ENCODE results near the gene P2RY6. TPM values are rescaled to one million over a fixed set of nuclear protein-coding genes. Genes with fewer than 3 reads are reported as not detected.

P2RY6 gene
- polyA plus RNA-seq, 2 of the 4 experiments (the other 2 are of a cell fraction): 6.8 to 8.8 TPM

- Histone ChIP-seq H3K9me3 (no peaks in the 10 kb centered on the region), H3K4me3 (no peak overlapping the region), H3K4me2 (no peak overlapping the region), H3K27ac (no peak overlapping the region), H3K4me1 (peaks cover 13% of the 10 kb centered on the region; the same call in 2 of the 3 replicates)
- ChIA-PET CTCF (interaction anchor here (0.6 to 6.5 kb wide), 26 partner anchors 9 to 552 kb away, joined by 3 to 56 read pairs (median 4); partner anchors contain the start of gene P2RY2), POLR2A (no interaction called here)
- FAIRE-seq: no peak
- DNase-seq (ENCODE audit: low read depth in 1 of 2, low spot score in 1 of 2): no peak
- peak in 1 of 2 experiments; percentile 28; a peak in 3 of 6 replicates for ATAC-seq
- WGBS (ENCODE audit: missing lambda C conversion rate): 78% methylated on average over 4 of the region's 4 CpGs
- TF ChIP-seq HOXB5 (CRISPR knock-in tag; IDR thresholded peaks at IDR 0.05): no peak
Observed at GRCh38 chr11:73236205-73236765, 35.9 kb upstream of the P2RY6 start.

GRCh38 chr11:73236854-73237253, 35.3 kb upstream of the P2RY6 start:
- Histone ChIP-seq H3K4me1 (peaks cover 13% of the 10 kb centered on the region; the same call in 2 of the 3 replicates), H3K9me3 (no peaks in the 10 kb centered on the region), H3K4me3 (no peak overlapping the region), H3K27ac (no peak overlapping the region), H3K4me2 (no peak overlapping the region)
- POLR2A ChIA-PET: no interaction called here
- CTCF ChIA-PET: interaction anchor here (0.5 to 6.5 kb wide), 26 partner anchors 8 to 755 kb away, joined by 3 to 56 read pairs (median 4); no protein-coding TSS in a partner anchor
- 57% methylated on average over 6 of the region's 6 CpGs for WGBS (ENCODE audit: missing lambda C conversion rate)
- FAIRE-seq: no peak
- no peak for TF ChIP-seq ZSCAN20 (CRISPR knock-in tag; IDR thresholded peaks at IDR 0.05)
- TF ChIP-seq CTCF (IDR thresholded peaks at IDR 0.05): peak; percentile 52
- no peak for TF ChIP-seq JUNB (IDR thresholded peaks at IDR 0.05)
- TF ChIP-seq SMC3 (IDR thresholded peaks at IDR 0.05): peak; percentile 41; the same call in 2 of the 3 replicates
- no peak for TF ChIP-seq HES2 (IDR thresholded peaks at IDR 0.05)
- TF ChIP-seq ELK1 (IDR thresholded peaks at IDR 0.05; ENCODE audit: low read depth, low read length): no peak
- no peak for TF ChIP-seq ATOH8 (CRISPR knock-in tag; IDR thresholded peaks at IDR 0.05; ENCODE audit: low read depth)
- TF ChIP-seq E2F6 (IDR thresholded peaks at IDR 0.05; ENCODE audit: borderline replicate concordance, low read depth): no peak
- no peak for TF ChIP-seq JUN (IDR thresholded peaks at IDR 0.05)
- TF ChIP-seq RAD21 (conservative IDR thresholded peaks at IDR 0.05 in 1 of 2, IDR thresholded peaks at IDR 0.05 in 1 of 2): peak; percentile 46 to 72
- TF ChIP-seq FOSL2 (IDR thresholded peaks at IDR 0.05): no peak
- no peak for TF ChIP-seq FOSL2 (CRISPR knock-in tag; IDR thresholded peaks at IDR 0.05)
- TF ChIP-seq FOSB (CRISPR knock-in tag; IDR thresholded peaks at IDR 0.05): no peak
- no peak for TF ChIP-seq ZC3H11A (IDR thresholded peaks at IDR 0.05)
- no peak for TF ChIP-seq NPAS2 (CRISPR knock-in tag; IDR thresholded peaks at IDR 0.05; ENCODE audit: borderline replicate concordance)
- TF ChIP-seq MYC (IDR thresholded peaks at IDR 0.05; ENCODE audit: borderline replicate concordance, low read length): no peak
- no peak for TF ChIP-seq RCOR1 (IDR thresholded peaks at IDR 0.05; ENCODE audit: low read depth, low read length)
- TF ChIP-seq EHF (CRISPR knock-in tag; IDR thresholded peaks at IDR 0.05): no peak
- DNase-seq (ENCODE audit: low read depth in 1 of 2, low spot score in 1 of 2): peak; percentile 63 to 69
- ATAC-seq: peak; percentile 46 to 80; a peak in 4 of 6 replicates
